Measurements from ENCODE around the gene ZBTB16. TPM values are rescaled to one million over a fixed set of nuclear protein-coding genes. Genes with fewer than 3 reads are reported as not detected.

Gene ZBTB16
- total and polyA plus RNA-seq, 8 donors, result 7.9 to 318 (median 55.3) TPM

GRCh38 chr11:114188851-114189570 is 129.5 kb downstream of the ZBTB16 start:
- Histone ChIP-seq H3K27ac (peak overlapping the region in 1 of 5 donors; percentile 52), H3K4me1 (peaks cover 7 to 63% (median 27%) of the 10 kb centered on the region in 4 donors), H3K27me3 (no peaks in the 10 kb centered on the region), H3K4me3 (no peak overlapping the region), H3K36me3 (peaks cover 13 to 74% (median 67%) of the 10 kb centered on the region in 4 donors), H3K9me3 (peaks cover 0 to 4% (median 0%) of the 10 kb centered on the region in 4 donors)
- TF ChIP-seq CTCF (IDR thresholded peaks at IDR 0.05), result no peak
- TF ChIP-seq POLR2A (IDR thresholded peaks at IDR 0.05), result no peak
- no peak for TF ChIP-seq POLR2AphosphoS5 (IDR thresholded peaks at IDR 0.05)
- no peak for TF ChIP-seq EP300 (IDR thresholded peaks at IDR 0.05)
- intact Hi-C loops (cut with DNase I; ENCODE audit: low total_unique reads), result loop anchor here (10.0 kb wide), 1 partner anchor 124 kb away; no protein-coding TSS in a partner anchor
- DNase-seq, result no peak
- 87 to 92% (median 91%) methylated on average over 3 of the region's 3 CpGs for WGBS, 5 donors

GRCh38 chr11:114190630-114191029 is 131.1 kb downstream of the ZBTB16 start:
- WGBS, 5 donors, result 70 to 92% (median 89%) methylated on average over 3 to 4 of the region's 4 CpGs
- intact Hi-C loops (cut with DNase I; ENCODE audit: low total_unique reads), result no loop called here
- no peaks in the 10 kb centered on the region for H3K27me3 ChIP-seq
- peaks cover 0 to 4% (median 0%) of the 10 kb centered on the region in 4 donors for H3K9me3 ChIP-seq
- no peak overlapping the region for H3K4me3 ChIP-seq
- no peak overlapping the region for H3K27ac ChIP-seq
- TF ChIP-seq EP300 (IDR thresholded peaks at IDR 0.05) (no peak), POLR2AphosphoS5 (IDR thresholded peaks at IDR 0.05) (no peak), CTCF (IDR thresholded peaks at IDR 0.05) (no peak), POLR2A (IDR thresholded peaks at IDR 0.05) (no peak)
- peaks cover 20 to 63% (median 38%) of the 10 kb centered on the region in 4 donors for H3K4me1 ChIP-seq
- H3K36me3 ChIP-seq, result peaks cover 13 to 69% (median 67%) of the 10 kb centered on the region in 4 donors
- no peak for DNase-seq

- Histone ChIP-seq H3K27ac (peak overlapping the region in 1 of 5 donors; percentile 96), H3K9me3 (peaks cover 0 to 4% (median 0%) of the 10 kb centered on the region in 4 donors), H3K27me3 (no peaks in the 10 kb centered on the region), H3K36me3 (peaks cover 9 to 64% (median 61%) of the 10 kb centered on the region in 4 donors), H3K4me3 (no peak overlapping the region), H3K4me1 (peaks cover 32 to 63% (median 50%) of the 10 kb centered on the region in 4 donors)
- TF ChIP-seq POLR2AphosphoS5 (IDR thresholded peaks at IDR 0.05) (no peak), CTCF (IDR thresholded peaks at IDR 0.05) (no peak), POLR2A (IDR thresholded peaks at IDR 0.05) (no peak), EP300 (IDR thresholded peaks at IDR 0.05) (no peak)
- intact Hi-C loops (cut with DNase I; ENCODE audit: low total_unique reads), result no loop called here
- no peak for DNase-seq
- 39 to 80% (median 50%) methylated on average over 2 of the region's 2 CpGs for WGBS, 5 donors
These were observed 132.4 kb downstream of the ZBTB16 start for GRCh38 chr11:114191893-114192292.

- 83 to 88% (median 85%) methylated on average over 4 of the region's 4 CpGs for WGBS, 5 donors
- intact Hi-C loops (cut with DNase I; ENCODE audit: low total_unique reads), result no loop called here
- TF ChIP-seq POLR2A (IDR thresholded peaks at IDR 0.05) (no peak), POLR2AphosphoS5 (IDR thresholded peaks at IDR 0.05) (no peak), EP300 (IDR thresholded peaks at IDR 0.05) (no peak), CTCF (IDR thresholded peaks at IDR 0.05) (no peak)
- Histone ChIP-seq H3K9me3 (peaks cover 0 to 4% (median 0%) of the 10 kb centered on the region in 4 donors), H3K27me3 (no peaks in the 10 kb centered on the region), H3K36me3 (peaks cover 0 to 54% (median 51%) of the 10 kb centered on the region in 4 donors), H3K27ac (peak overlapping the region in 4 of 5 donors; percentile 86 to 96 (median 88)), H3K4me3 (no peak overlapping the region), H3K4me1 (peaks cover 42 to 68% (median 60%) of the 10 kb centered on the region in 4 donors)
- DNase-seq, result no peak
These were observed 133.4 kb downstream of the ZBTB16 start for GRCh38 chr11:114192841-114193389.

Measured in stomach (tissue), 9 donors.